Tibial nerve (tissue), 4 donors: ENCODE data around the gene TJP3. TPM values are rescaled to one million over a fixed set of nuclear protein-coding genes. Genes with fewer than 3 reads are reported as not detected.
A peak's percentile ranks its signal among the peaks of the same experiment; 100 is the strongest.

Experiments
- DNase-seq, 2 donors: peaks; one replicate each; pipeline ENCODE4 v3.0.0-alpha.2; 2019; ENCODE audit warnings: low spot score in 2 of 2
- H3K27ac ChIP-seq, 4 donors: fragments of 200-600 bp; sonication (generic) in 3 of 4; one replicate each; pipeline ENCODE4 v1.5.1; 2017 to 2019; ENCODE audit warnings: mild to moderate bottlenecking in 1 of 4
- H3K27me3 ChIP-seq, 2 donors: fragments of 200-600 bp; sonication (generic) in 1 of 2; one replicate each; pipeline versions ENCODE4 v1.5.1 to v1.6.0; 2017 to 2019
- H3K36me3 ChIP-seq, 3 donors: fragments of 200-600 bp; sonication (generic); one replicate each; pipeline ENCODE4 v1.5.1; 2018 to 2019
- H3K4me1 ChIP-seq, 4 donors: fragments of 200-600 bp; sonication (generic) in 3 of 4; one replicate each; pipeline ENCODE4 v1.5.1; 2017 to 2019
- H3K4me3 ChIP-seq, 4 donors: fragments of 200-600 bp; sonication (generic) in 3 of 4; one replicate each; pipeline ENCODE4 v1.5.1; 2017 to 2019; ENCODE audit warnings: mild to moderate bottlenecking in 1 of 4, moderate library complexity in 1 of 4
- H3K9me3 ChIP-seq, 4 donors: fragments of 200-600 bp; sonication (generic) in 3 of 4; one replicate each; pipeline ENCODE4 v1.5.1; 2017 to 2019
- EP300 ChIP-seq, 2 donors: sonication (generic); formaldehyde crosslinking; IDR thresholded peaks; one replicate each; pipeline ENCODE4 v1.6.1; 2017; ENCODE audit warnings: antibody characterized with exemption in 2 of 2, mild to moderate bottlenecking in 1 of 2
- POLR2A ChIP-seq, 2 donors: fragments of 450-650 bp; IDR thresholded peaks; one replicate each; pipeline ENCODE4 v1.6.1; 2017; ENCODE audit warnings: antibody characterized with exemption in 2 of 2, mild to moderate bottlenecking in 2 of 2, moderate library complexity in 2 of 2
- WGBS, 2 donors: methylation state at CpG; one replicate each; pipeline ENCODE4 v1.1.5; 2018; 5-methylcytosine and 5-hydroxymethylcytosine counted together
- total RNA-seq, 4 donors: library from RNA; depleted of rRNA; stranded (reverse); fragments of >200 nt; gene quantifications; one replicate each; pipeline ENCODE4 v1.1.0, GENCODE V29; 2016
- TF ChIP-seq, protein P1 (sequence below), 5 experiments: fragments of 200-600 bp in 3 of 5; fragments of 450-650 bp in 2 of 5; sonication (generic) in 3 of 5; IDR thresholded peaks; one replicate each; pipeline ENCODE4 v1.5.1; 2016 to 2019; ENCODE audit warnings: antibody characterized with exemption in 5 of 5, mild to moderate bottlenecking in 3 of 5, moderate library complexity in 2 of 5

The TJP3 gene
- total RNA-seq, 4 donors from 2014 or later = 0.21 to 0.90 (median 0.22) TPM; not detected in 1

DNA sequence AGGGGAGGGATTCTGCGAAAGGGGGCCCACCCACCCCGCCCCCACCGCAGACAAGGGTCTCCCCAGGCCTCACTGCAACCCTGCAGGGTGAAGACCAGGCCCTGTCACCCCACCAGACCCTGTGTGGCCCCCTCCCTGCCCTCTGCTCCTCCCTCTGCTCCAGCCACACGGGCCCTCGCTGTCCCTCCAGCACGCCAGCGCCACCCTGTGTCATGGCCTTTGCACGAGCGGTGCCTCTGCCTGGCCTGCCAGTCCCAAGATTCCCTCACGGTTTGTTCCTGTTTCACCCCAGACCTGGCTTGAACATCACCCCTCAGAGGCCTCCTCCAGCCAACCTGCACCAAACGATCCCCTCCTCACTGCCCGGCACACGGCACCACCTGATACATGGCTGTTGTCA lies 35.2 kb upstream of the TJP3 start:
- no peak for TF ChIP-seq POLR2A (IDR thresholded peaks at IDR 0.05)
- TF ChIP-seq, protein P1, sequence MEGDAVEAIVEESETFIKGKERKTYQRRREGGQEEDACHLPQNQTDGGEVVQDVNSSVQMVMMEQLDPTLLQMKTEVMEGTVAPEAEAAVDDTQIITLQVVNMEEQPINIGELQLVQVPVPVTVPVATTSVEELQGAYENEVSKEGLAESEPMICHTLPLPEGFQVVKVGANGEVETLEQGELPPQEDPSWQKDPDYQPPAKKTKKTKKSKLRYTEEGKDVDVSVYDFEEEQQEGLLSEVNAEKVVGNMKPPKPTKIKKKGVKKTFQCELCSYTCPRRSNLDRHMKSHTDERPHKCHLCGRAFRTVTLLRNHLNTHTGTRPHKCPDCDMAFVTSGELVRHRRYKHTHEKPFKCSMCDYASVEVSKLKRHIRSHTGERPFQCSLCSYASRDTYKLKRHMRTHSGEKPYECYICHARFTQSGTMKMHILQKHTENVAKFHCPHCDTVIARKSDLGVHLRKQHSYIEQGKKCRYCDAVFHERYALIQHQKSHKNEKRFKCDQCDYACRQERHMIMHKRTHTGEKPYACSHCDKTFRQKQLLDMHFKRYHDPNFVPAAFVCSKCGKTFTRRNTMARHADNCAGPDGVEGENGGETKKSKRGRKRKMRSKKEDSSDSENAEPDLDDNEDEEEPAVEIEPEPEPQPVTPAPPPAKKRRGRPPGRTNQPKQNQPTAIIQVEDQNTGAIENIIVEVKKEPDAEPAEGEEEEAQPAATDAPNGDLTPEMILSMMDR (IDR thresholded peaks at IDR 0.05) = no peak
- TF ChIP-seq EP300 (IDR thresholded peaks at IDR 0.05) = no peak
- Histone ChIP-seq H3K27ac (peak overlapping the region in 3 of 4 donors; percentile 15 to 99 (median 93)), H3K4me1 (peaks cover 5 to 46% (median 41%) of the 10 kb centered on the region in 4 donors), H3K9me3 (peaks cover 0 to 12% (median 0%) of the 10 kb centered on the region in 4 donors), H3K4me3 (no peak overlapping the region), H3K27me3 (no peaks in the 10 kb centered on the region), H3K36me3 (peaks cover 0 to 24% (median 0%) of the 10 kb centered on the region in 3 donors)
- whole genome bisulfite sequencing, 2 donors = 85 to 87% methylated on average over 10 of the region's 13 CpGs
- DNase-seq = no peak

DNA sequence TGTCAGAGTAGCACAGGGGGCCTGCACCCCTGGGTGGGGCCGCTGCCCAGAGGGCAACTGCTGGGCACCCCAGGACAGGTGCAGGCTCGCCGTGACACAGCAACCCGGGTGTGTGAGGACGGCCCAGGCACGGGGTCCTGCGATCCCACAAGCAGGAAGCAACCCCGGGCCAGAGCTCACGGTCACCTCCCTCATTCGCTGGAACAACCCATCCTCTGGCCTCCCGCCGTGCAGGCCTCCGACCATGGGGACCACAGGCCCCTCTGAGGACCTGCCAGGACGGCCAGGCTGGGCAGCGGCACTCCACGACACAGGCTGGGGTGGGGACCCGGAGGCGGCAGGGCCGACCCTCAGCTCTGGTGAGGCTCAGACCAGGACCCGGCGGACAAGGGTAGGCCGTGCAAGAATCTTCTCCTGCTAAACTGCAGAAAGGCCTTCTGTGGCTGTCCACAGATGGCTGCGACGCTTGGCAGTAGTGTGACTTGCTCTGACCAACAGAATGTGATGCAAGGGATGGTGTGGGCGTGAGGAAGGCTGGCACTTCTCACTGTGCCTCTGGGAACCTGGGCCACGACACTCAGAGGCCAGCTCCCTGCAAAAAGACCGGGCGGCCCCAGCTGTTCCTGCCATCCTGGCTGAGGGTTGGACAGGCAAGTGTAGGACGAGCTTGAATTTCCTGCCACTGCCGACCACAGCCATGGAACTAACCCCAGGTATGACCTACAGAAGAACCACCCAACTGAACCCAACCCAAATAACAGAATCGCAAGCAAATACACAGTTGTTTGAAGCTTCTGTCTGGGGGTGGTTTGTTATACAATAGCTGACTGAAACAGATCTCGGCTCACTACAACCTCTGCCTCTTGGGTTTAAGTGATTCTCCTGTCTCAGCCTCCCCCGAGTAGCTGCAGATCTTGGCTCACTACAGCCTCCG lies 34.4 kb upstream of the TJP3 start:
- Histone ChIP-seq H3K4me1 (peaks cover 5 to 38% (median 35%) of the 10 kb centered on the region in 4 donors), H3K9me3 (peaks cover 0 to 12% (median 0%) of the 10 kb centered on the region in 4 donors), H3K27me3 (no peaks in the 10 kb centered on the region), H3K4me3 (no peak overlapping the region), H3K27ac (peak overlapping the region in 2 of 4 donors; percentile 93 to 99), H3K36me3 (peaks cover 0 to 24% (median 0%) of the 10 kb centered on the region in 3 donors)
- no peak for DNase-seq
- WGBS, 2 donors = 88 to 90% methylated on average over 18 to 20 of the region's 34 CpGs
- TF ChIP-seq EP300 (IDR thresholded peaks at IDR 0.05) = no peak
- TF ChIP-seq, protein P1 (IDR thresholded peaks at IDR 0.05) = no peak
- TF ChIP-seq POLR2A (IDR thresholded peaks at IDR 0.05) = no peak

DNA sequence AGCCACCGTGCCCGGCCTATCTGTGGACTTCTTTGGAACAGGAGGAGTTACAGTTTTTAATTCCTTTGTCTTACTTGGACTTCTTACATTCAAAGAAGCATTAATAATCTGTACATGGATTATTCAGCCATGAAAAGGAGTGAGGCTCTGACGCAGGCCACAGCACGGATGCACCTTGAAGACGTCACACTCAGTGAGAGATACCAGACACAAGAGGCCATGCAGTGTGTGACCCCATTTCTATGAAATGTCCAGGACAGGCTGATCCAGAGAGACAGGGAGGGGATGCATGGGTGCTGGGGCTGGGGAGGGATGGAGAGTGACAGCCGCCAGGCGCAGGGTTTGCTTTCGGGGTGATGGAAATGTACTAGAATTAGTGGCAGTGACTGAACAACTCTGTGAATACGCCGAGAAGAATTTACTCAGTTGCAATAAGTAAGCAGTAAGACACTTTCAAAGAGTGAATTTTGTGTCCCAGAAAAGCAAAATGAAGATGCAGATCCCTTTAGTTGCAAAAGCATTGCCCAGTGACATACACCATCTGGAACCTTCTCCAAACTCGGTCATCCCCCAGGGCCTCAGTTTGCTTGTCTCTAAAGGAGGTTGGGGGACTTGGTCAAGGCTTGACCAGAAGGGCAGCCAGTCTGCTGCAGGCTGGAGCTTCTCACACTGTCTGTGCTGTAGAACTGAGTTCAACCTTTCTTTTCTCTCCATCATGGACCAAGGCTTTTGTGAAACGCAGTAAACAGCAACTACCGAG lies 33.2 kb upstream of the TJP3 start:
- DNase-seq = no peak
- Histone ChIP-seq H3K36me3 (peaks cover 0 to 35% (median 0%) of the 10 kb centered on the region in 3 donors), H3K4me1 (peaks cover 0 to 26% (median 23%) of the 10 kb centered on the region in 4 donors), H3K27ac (no peak overlapping the region), H3K27me3 (no peaks in the 10 kb centered on the region), H3K4me3 (no peak overlapping the region), H3K9me3 (peaks cover 0 to 12% (median 0%) of the 10 kb centered on the region in 4 donors)
- TF ChIP-seq POLR2A (IDR thresholded peaks at IDR 0.05) (no peak), EP300 (IDR thresholded peaks at IDR 0.05) (no peak)
- TF ChIP-seq, protein P1 (IDR thresholded peaks at IDR 0.05) = no peak
- WGBS, 2 donors = 86 to 89% methylated on average over 13 of the region's 13 CpGs

DNA sequence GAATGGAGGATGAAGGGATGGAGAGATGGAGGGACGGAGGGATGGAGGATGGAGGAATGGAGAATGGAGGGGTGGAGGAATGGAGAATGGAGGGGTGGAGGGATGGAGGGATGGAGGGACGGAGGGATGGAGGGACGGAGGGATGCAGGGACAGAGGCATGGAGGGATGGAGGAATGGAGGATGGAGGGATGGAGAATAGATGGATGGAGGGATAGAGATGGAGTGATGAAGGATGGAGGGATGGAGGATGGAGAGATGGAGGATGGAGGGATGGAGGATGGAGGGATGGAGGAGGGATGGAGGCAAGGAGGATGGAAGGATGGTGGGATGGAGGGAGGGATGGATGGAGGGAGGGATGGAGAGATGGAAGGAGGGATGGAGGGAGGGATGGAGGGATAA lies 30.0 kb upstream of the TJP3 start:
- H3K36me3 ChIP-seq = peaks cover 0 to 34% (median 0%) of the 10 kb centered on the region in 3 donors
- TF ChIP-seq, protein P1 (IDR thresholded peaks at IDR 0.05) = no peak
- TF ChIP-seq EP300 (IDR thresholded peaks at IDR 0.05) (no peak), POLR2A (IDR thresholded peaks at IDR 0.05) (no peak)
- H3K27me3 ChIP-seq = no peaks in the 10 kb centered on the region
- H3K4me3 ChIP-seq = no peak overlapping the region
- H3K9me3 ChIP-seq = peaks cover 0 to 12% (median 0%) of the 10 kb centered on the region in 4 donors
- no peak for DNase-seq
- 92 to 96% methylated on average over 3 of the region's 3 CpGs for WGBS, 2 donors
- H3K4me1 ChIP-seq = peaks cover 0 to 9% (median 0%) of the 10 kb centered on the region in 4 donors
- no peak overlapping the region for H3K27ac ChIP-seq
